Measurements from ENCODE around the gene MARCHF4.
"Not testable (repeated sequence)": the region's sequence is repeated elsewhere in the genome, so short reads cannot be mapped to it uniquely, and the experiment has no call there.

The MARCHF4 gene

DNA sequence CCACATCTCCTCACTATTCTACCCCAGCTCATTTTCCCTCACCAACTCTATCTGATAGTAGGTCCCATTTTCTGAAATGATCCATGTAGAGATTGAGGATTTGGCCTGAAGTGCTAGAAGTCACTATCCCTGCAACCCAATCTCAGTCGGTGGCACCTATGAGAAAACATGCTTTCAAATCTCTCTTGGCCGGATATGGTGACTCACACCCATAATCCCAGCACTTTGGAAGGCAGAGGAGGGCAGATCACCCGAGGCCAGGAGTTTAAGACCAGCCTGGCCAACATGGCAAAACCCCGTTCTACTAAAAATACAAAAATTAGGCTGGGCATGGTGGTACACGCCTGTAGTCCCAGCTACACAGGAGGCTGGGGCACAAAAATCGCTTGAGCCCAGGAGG lies 19.1 kb upstream of the MARCHF4 start:
- no peak for DNase-seq

DNA sequence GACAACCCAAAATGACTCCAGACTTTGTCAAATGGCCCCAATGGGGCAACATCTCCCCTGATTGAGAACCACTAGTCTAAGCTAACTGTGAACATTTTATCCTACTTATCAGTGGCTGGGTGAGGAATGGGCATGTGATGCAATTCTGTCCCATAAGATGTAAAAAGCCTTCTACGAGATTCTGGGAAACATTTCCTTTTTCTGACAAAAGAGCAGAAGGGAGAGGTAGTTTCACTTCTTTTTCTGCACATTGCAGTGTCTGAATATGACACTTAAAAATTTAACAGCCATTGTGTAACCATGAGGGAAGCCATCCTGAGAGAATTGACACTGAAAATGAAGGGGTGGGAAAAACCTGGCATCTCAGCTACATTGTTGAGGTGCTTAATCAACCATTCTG lies 17.3 kb upstream of the MARCHF4 start:
- DNase-seq, result no peak

DNA sequence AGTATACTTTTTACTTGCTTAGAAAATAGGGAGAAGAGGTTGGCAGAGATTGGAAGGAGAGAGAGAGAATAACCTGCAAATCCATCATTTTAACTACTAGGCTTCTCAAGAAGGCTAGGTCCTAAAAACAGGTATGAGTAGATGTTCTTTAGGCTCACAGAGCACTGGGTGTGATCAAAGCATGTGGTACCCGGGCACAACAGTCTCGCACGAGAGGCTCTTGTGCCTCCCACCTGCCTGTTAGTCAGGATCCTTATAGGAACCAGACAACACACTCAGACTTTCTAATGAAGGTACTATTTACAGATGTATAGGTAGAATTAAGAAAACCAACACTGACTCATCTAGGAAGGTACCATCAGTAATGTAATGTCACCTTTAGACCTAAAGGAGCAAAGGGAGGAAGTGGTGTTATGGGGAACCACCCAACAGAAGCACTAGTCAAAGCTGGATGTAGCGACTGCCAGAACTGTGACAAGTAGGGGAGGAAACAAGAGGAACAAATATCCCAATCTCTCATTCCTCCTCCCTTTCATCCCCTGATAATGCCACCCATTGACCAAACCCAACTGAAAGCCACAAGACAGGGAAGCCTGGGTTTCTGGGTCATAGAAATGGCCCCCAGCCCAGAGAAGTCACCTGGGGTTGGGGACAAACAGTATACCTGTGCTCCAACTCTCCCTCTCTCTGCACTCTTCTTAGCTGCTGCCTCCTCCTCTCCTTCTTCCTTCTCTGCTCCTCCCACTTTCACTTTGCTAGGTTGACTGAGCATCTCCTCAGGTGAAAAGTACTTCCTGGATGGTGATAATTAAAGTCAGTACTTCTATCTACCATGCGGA lies 16.0 kb upstream of the MARCHF4 start:
- DNase-seq, result no peak

DNA sequence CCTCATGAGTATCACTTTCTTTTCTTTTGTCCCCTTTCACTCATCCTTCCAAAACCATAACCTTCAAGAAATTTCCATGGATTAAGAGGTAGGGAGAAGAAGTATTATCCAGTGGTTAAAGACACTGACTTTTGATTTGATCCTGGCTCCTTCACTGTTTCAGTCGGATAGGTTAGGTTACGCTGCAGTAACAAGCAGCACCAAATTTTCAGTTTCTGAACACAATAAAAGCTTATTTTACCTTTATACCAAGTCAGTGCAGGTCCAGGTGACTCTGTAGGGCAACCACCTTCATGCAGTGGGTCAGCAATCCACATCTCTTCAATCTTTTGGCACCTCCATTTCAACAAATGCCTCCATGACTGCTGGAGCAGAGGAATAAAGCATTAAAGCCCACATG lies 15.0 kb upstream of the MARCHF4 start:
- DNase-seq, result no peak

DNA sequence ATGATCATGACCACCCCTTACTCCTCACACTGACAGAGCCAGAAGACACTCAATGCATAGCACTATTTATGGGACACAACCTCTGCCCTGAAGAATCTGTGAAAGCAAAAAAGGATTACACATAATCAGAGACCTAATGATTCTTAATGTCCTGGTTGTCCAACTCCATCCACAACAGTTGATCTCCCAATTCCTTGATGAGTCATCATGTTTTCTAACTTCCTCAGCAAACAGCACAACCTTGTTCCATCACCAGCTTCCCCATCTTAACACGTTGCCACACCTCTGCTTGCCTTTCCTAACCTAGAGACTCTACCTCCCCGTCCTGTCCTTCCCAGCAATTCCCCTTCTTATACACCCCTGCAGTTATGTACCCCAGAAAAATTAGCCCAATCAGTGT lies 13.2 kb upstream of the MARCHF4 start:
- DNase-seq, result no peak

DNA sequence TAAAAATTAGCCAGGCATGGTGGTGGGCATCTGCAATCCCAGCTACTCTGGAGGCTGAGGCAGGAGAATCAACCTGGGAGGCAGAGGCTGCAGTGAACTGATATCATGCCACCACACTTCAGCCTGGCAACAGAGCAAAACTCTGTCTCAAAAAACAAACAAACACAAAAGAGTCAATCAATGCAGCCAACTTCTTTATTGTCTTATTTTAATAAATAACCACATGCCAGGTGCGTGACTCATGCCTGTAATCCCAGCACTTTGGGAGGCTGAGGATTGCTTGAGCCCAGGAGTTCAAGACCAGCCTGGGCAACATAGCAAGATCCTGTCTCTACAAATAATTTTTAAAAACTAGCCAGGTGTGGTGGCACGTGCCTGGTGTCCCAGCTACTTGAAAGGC lies 12.1 kb upstream of the MARCHF4 start:
- not testable (repeated sequence) for DNase-seq

DNA sequence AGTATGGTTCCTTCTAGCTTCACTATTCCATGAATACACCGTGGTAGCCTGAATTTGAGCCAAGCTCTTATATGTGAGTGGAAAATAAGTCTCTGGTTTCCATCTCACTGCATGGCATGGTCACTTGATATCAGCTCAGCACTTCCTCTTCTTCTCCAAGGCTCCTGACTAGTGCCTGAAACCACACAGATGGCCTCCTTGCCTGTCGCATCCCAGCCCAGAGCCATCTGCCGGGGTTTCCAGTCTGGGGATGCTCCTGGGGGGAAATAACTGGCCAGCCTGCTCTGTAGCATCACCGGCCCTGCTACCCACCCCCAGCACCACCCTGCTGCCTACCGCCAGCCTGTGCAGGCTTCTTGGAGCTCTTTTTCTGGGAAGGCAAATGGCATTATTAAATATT lies 7.7 kb upstream of the MARCHF4 start:
- no peak for DNase-seq

DNA sequence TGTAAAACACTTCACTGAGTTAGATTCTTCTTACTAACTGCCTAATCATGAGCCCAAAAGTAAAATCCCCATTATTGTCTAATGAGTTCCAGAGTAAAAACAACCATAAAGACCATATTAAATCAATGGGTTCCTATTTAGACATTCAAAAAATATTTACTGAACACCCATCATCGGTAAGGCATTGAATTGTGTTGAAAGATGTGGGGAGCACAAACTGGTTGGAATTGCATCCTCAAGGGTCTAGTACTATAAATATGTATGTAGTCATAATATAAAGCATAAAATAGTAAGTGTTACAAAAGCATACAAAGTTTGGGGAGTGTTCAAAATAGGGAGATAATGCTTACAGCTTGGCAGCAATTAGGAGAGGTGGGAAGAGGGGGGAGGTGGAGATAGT lies 3.0 kb upstream of the MARCHF4 start:
- no peak for DNase-seq

DNA sequence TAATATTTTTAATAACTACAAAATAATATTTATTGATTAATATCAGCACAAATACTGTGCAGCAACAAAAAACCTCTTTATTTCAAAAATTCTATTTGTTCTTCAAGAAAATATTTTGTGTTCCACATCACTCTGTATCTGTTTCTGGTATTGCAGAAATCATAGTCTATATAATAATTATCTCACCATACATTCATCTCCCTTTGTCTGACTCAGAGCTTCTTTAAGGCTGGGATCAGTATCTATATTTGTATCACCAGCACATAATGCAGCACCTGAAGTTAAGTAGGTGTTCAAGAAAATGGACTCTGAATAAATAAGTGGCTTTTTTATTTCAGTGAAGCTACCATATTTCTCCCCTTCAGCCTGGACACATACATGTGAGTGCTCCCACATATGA lies 1.6 kb upstream of the MARCHF4 start:
- no peak for DNase-seq

DNA sequence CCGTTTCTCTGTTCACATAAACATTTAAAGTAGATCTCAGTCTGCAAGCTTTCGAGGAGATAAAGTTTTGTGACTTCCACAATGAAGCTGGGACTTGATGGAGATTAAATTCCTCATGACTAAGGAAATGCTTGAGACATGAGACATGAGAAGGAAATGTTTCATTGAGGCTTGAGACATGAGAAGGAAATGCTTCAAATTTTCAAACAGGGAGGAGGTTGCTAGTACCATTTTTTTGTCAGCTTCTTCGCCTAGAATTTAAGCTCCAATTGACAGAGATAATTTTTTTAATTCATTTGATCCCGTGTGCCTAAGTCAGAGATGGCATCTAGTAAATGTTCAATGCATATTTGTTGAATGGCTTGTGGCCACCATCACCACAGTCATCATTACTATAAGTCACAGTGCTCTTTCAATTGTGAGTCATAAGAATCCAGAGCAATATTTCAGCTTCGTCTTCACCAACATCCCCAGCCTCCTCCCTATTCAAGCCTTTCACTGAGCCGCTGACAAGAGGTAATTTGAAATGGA lies 543 bp upstream of the MARCHF4 start:
- DNase-seq, result no peak

DNA sequence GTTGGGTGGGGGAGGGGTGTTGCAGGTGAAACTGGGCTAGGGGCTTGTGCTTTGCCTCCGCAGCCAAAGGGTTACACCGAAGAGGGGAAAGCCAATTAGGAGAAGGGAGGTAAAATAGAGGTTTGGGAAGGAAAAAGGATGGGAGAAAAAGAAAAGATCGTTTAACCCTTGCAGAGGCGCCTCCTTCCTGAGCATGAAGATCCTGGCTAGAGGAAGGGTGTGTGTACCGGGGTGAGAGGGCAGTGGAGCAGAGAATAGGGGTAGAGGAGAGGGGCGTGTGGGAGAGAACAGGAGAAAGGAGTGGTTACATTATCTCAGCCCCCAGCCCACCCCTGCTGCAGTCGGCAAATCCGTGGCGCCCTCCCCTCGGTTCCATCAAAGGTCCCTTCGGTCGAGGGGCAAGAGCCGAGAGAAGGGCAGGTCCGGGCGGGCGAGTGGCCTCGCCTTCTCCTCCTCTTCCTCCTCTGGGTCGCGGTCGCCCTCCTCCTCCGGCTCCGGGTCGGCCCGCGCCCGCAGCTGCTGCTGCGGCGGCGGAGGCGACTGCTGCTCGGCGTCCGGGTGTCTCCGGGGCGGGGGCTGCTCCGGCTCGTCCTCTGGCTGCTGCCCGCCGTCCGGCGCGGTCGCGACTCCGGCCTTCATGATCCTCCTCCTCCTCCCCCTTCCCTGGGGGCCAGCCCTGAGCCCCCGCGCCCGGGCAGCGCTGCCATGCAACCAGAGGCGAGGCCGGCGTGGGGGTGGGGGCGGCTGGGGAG lies 1.1 kb downstream of the MARCHF4 start:
- DNase-seq, result no peak

DNA sequence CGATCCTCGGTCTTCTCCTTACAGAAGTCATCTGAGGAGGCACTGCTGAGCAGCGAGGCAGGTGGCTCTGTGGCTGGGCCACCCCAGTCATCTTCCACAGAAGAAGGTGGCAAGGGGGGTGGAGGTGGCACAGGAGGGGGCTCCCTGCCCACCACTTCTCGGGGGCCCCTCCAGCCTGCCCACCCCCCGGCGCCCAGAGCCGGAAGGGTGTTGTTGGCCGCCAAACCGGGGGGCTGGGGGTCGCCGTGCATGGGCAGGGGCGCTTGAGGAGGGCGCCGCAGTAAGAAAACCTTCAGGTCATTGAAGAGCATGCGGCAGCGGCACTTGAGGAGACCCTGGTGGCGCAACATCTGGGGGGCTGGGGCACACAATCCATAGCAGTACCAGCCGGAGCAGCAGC lies 2.5 kb downstream of the MARCHF4 start:
- DNase-seq, result no peak

DNA sequence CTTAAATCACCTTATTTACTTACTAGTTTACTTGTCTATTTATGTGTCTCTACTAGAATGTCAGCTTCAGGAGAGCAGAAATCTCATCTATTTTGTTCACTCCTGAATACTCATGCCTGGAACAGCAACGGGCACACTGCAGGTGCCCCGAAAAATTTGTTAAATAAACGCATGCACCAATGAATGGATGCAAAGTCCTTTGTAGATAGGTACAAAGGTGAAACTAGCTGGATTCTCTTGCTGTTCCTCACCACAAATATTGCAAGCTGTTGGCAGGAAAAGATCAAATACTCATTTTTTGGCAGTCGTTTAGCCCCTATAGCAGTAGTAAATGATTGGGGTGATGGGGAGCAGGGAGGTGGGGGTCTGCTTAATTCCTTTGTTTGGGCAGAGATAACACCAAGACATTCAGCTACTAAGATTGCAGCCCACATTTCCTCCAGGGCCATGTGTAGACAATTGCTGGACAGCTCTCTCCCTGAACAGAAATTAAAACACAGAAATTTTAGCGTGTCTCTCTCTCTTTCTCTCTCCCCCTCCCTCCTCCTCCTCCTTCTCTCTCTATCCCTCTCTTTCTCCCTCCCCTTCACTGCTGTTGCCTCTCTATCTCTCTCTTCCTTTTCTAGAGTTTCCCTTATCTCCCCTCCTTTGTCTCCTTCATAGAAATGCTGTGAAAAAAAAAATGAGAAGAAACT lies 5.4 kb downstream of the MARCHF4 start:
- no peak for DNase-seq

DNA sequence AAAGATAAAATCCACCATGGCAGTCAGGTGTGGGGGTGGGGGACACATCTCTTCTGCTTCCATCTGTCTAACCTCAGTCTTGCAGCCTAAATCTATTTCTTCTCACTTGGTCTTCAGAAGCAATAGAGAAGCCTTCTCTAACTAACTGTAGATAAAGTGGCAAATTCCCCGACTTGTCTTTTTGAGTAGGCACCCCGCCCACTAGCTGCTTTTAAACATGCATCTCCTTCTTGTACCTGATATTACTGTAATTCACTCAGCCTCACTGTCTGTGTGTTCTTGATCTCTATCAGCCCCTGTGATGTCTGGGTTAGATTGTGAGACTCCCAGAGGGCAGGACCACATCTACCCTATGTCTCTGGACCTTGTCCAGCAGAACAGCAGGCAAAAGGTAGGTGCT lies 6.8 kb downstream of the MARCHF4 start:
- no peak for DNase-seq

DNA sequence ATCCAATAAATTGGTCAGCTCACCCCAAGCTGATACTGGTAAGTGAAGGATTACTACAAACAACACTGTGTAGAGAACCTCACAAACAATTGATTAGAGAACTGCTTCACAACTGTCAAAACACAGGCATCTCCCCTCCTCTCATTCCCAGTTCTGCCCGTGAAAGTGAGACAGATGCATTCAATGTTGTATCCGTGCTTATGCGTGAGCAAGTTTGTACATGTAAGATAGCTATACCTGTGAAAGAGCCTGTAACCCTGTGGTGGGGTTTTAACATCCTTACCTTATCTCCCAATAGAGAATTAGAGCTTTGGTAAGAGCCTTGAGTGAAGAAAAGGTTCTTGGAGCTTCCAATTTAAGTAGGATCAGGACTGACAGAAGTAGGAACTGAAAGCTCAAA lies 9.1 kb downstream of the MARCHF4 start:
- DNase-seq, result no peak

DNA sequence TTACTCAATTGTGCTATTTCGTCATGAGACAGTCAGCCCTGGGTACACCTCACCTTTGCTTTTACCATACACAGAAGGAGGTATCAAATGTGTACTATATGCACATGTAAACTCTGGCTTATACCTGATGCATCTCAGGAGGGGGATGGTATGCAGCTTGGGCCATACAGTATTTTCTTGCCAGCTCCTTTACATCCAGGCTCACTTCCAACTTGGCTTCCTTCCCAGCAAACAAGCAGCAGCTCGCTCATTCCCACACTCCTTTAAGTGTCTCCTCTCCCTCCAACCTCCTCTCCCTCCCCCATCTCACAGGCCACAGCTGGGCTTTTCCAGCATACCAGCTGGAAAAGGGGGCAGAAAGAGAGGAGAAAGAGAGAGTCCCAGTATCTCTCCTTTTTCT lies 9.6 kb downstream of the MARCHF4 start:
- no peak for DNase-seq

DNA sequence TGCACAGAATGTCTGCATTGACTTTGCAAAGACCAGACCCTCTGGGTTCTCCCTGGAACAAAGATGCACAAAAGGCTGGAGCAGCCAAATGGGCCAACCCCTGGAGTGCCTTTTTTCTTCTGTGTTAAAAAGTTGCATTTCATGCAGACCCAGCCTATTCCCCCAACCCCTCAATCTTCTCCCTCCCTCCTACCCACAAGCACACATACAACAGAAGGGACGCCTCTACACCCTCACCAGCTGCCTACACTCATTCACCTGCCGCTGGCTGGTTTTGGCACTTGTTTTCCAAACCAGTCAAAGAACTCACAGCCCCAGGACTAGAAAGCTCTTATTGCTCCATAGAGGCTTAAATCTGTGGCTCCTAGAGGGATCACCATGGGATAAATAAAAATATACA lies 16.6 kb downstream of the MARCHF4 start:
- DNase-seq, result no peak

DNA sequence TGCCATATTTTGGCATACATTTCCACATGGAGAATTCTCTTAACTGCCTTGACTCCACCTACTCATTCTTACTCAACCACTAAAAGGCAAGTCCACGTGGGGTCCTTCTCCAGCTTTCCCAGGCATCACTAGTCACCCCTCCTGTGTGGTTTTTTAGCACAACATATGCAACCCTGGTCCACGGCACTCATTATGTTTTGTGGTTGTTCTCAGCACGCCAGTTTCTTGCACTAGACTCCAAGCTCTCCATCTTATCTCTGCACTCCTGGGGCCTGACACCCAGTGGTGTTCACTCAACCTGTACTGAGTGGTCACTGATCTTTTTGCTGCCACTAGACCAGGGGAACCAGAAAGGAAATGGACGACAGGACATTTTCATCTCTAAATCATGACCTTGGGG lies 18.0 kb downstream of the MARCHF4 start:
- DNase-seq, result no peak

DNA sequence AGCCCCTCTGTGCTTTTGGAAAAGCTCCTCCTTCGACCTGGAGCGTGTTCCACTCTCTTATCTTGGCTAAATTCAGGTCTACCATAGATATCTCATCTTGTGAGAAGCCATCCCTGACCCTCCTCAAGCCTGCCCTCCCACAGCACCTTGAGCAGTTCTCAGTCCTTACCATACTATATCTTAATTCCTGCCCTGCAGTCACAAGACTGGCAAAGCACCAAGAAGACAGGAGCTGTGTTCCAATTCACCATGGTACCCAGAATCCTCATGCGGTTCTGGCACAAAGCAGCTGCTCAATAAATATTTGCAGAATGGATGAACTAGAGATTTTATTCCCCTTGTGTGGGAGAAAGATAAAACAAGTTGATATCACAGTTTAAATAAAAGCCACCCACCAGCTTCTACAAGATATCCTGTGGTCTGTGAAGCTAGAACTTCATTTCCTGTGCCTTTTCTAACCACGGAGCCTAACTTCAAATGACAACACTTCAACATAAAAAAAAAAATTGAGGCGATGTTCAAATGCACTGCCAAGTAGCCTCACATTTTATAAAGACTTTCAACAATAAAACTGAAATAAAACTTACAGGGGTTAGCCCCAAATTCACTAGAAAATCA lies 19.5 kb downstream of the MARCHF4 start:
- DNase-seq, result no peak

DNA sequence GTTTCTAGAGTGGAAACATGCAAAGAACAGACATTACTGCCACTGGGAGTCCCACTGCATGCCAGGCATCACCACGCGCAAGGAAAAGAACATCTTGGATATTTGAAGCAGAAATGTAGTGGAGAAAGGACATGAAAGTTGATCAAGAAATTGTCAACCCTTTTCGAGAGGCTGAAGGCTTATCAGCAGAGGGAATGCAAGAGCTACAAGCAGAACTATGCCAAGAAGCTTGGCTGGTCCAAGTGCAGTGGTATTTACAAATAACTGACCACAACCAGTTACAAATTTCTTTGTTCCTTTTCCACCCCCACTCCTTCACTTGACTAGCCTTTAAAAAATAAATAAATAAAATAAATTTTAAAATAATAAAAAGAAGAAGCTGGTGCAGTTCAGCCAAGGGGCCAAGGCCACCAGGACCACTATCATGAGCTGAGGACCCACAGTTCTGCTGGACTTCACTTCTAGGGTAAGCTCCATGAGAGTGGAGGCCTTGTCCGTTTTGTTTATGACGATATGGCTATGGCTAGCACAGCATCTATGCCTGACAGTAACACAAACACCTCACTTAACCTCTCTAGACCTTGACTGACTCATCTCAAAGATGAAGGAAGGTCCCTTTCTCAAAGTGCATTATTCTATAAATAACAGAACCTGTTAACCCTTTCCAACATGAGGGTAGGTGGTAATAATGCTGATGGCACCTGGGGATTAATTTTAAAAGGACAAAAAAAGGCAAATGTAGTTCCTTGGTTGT lies 20.9 kb downstream of the MARCHF4 start:
- DNase-seq, result no peak

DNA sequence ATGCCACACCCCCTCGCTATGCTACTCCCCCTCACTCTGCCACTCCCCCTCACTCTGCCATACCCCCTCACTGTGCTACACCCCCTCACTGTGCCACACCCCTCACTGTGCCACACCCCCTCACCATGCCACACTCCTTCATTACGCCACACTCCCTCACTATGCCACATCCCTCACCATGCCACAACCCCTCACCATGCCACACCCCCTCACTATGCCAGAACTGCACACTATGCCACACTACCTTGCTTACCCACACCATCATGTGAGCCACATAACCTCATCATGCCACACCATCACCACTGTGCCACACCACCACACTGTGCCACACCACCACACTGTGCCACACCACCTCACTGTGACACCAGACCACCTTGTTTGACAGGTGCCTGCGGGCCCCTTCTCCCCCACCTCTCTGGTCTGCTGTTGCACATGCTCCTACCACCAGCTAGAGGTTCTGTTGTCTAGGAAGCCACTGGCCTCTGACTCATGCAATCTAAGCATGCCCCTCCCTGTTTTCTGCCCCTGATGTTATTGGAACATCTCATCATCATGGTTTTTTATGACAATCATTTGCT lies 22.0 kb downstream of the MARCHF4 start:
- DNase-seq, result no peak

DNA sequence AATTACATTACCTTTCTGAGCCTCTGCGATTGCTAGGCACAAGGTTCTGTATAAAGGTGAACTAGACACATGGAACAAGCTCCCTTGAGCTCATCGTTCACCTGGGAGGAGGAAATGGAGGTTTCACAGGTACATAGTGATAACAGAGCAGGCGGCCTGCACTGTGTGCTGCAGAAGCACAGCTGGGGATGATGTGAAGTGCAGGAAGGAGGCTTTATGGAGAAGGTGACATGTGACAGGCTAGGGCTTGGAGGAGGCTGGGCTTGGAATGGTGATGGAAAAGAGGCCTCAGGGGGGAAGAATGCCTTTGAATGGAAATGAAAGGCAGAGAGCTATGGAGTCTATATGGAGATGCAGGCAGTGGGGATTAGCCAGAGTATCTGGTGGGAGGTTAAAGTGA lies 22.9 kb downstream of the MARCHF4 start:
- DNase-seq, result no peak
